HG03108 (cell line): Measurements from ENCODE around the gene BCAS3.

ENCODE experiments used
- ATAC-seq: cut with Tn5 transposase; IDR thresholded peaks from one replicate; pipeline ENCODE4 v1.9.1; 2021; ENCODE audit warnings: moderate library complexity; ENCODE audit not compliant: unreplicated experiment

The BCAS3 gene

DNA sequence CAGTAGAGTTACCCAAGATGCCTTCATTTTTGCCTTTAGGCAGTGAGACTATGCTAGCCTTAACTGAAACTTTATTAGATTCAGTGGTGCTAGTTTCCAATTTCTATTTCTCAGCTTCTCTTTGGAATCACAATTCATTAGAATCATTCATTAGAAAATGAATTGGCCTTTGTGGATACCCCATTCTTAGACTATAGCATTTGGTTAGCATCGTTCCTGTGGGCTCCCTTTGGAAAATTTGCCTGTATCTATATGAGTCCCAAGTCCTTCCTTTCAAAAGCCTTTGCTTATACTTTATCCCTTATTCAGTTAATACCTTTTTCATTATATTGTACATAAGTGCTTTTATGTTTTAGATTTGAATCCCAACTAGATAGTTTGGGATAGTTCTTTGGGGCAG lies 535.0 kb downstream of the BCAS3 start:
- ATAC-seq: no peak

DNA sequence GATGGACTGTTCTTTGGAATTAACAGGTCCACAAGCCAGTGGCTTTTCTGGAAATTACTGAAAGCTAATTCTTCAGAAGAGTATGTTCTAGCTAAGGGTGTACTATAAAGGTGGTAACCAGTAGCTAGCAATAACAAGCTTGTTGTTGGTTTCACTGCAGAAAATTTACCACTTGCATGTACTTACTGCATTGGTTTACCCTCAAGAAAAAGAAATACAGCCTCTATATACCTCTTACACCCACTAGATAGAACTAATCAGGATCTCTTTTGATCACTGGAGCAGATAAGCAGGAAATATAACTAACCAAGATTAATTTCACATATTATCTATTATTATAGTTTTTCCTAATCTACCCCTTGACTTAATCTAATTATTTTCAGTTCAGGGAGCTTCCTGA lies 537.1 kb downstream of the BCAS3 start:
- no peak for ATAC-seq

DNA sequence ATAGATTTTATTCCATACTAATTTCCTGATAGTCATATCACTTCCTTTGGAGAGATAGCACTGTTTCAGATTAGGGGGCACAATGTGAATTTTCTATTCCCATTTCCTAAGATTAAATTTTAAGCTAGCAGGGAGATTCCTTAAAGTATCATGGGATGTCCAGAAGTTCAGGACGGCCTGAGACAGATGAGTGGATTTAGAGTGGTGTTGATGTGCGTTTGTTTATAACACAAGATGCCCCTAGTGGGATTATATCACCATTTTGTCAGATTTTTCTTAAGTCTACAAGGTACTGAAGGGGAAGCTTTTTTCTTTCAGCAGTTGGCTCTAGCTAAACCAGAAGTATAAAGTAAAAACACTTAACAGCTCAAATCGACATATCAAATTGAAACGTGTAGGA lies 538.4 kb downstream of the BCAS3 start:
- ATAC-seq: no peak

DNA sequence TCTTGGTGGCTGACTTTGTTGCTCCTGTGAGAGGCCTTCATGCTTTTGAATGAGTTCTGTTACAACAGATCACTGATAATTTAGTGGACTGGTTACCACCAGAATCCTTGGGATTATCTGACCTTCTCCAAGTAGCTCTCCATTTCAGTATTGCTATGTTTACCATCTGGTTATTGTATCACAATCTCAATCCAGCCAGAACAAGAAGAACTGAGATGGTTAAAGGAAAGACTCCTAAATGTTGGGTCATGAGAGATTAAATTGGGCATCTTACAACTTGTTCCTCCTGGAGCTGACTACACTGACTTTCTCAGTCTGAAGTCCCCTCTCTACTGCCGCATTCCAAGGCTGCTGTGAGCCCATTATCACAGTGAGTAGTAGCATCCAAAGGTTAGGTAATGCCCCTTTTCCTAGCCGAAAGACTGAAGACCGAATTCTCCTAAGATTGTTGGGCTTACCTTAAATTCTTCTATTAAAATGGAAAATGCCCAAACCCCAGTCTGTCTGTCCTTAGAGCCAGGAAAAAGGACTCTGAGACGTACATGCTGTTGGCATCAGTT lies 540.3 kb downstream of the BCAS3 start:
- no peak for ATAC-seq

DNA sequence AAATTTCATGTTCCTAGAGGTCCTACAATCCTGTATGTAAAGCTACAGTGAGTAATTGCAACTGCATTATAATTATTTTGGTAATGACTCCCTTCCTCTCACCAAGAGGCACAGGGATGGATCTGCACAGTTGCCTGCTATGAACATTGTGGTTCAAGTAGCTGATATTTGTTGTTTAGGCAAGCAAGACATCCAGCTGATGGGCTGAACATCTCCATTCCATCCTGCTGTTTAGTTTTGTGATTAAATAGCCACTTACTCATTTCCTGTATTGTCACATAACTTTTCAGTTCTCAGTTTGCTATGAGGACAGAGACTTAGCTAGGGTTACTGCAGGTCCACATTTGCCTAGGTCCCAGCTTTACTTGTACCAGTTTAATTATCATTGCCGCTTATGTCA lies 540.8 kb downstream of the BCAS3 start:
- ATAC-seq: no peak

DNA sequence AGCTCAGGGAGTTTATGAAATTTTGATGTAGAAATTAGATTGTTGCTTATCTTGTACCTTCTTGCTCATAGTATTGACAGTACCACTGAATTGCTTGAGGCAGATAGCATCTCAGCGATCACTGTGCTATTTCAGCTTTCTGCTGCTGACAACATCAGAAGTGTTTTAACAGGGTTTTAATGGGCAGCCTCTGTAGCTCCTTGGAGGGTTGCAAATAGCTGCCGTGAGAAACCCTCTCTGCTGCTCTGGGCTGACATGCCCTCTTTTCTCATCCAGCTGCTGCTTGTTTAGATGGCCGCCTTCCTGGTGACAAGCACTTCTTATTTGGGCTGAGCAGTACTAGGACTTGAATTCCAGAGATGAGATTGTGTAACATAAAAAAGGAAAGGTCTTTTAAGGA lies 541.8 kb downstream of the BCAS3 start:
- ATAC-seq: no peak

DNA sequence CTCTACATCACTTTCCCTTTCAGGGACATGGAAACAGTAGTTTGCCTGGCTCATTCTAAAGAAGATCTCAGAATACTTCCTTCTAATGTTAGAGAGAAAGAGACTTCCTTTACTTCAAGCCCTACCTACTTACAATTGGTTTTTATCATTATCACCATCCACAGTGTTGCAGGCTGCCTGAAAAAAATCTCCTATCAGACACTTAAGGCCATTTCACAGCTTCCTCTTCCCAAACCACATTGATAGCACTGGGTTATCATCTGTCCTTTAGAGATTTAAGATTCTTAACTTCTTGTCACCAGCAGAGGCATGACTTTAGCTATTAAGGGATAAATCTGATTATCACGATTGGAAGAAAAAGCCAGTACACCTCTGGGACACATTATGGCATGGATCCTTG lies 543.5 kb downstream of the BCAS3 start:
- ATAC-seq: no peak

DNA sequence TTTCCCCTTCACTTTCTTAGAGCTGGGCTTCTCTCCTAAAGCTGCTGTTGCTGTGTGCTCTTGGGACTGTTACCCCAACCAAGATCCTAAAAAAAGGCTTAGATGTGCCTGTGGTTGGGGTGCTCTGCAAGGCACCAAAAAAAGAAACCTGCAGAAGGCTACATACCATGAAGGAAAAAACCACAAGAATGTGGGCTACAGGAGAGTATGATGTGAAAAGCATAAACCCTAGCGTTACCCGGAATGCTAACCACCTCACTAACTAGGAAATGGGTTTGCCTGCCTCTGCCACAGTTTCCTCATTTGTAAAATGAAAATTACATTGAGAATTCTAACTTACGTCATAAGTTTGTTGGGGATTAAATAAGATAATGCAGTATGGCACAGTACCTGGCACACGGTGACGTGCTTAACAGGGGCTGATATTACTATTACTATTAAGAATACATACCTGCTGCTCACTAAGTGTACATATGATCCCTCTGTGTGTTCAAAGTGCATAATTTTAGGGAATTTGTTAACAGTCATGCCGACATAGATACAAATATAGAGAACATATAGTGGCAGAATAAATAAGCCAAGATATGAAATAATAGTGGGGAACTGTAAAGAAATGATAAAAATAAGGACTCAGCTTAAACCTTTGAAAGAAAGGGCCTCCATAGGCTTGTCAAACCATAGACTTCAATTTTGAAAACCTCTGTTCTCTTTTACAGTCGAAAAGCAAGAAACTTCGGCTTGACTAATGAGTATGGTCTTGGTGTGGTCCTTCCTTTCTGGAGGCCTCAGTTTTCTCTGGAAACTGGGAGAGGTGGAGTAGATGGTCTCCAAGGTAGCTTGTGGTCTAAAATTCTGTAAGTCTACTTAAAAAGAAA lies 544.2 kb downstream of the BCAS3 start:
- no peak for ATAC-seq

DNA sequence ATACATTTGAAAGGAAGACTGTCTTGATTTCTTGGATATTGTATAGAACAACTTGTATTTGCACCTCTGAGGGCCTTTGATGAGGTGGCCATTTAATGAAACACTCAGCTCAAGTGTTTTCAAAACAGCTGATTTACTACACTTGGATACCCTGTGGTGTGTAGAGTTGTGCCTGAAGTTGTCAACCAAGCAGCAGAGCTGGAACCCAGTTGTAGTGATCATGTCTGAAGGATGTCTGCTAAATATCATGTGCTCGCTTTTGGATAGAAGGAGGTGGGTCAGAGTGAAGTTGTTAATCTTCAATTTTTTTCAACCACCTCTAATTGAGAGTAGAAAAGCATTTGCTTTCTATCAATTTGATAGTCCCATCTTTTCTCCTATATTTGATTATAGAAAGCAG lies 546.1 kb downstream of the BCAS3 start:
- ATAC-seq: no peak

DNA sequence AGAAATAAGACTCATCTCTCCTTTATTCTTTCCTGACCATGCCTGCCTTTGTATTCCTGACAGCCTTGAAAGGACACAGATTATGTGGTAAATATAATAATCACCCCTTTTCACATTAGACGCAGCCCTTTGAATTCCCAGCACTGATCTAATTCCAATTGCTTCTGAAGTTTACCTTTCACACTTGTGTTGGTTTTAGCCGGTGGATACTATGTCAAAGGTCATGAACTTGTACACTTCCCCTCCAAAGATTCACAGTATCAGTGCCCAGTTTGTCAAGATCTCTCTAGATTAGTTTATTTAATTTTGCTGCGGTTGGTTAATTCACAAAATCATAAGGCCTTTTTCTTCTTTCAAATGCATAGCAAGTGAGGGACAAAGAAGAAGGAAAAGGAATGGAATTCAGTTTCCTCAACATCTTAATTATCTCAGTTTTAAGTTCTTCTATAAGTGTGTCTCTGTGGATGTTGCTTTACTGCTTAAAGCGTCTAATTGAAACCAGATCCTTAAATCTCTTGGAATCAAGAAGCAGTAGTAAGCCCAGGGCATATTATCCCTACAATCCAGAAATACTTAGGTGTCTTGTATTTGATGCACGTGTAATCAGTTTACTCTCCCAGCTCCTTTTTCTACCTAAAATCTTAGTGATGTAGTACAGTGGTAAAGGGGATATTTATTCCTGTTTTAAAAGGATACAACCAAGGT lies 547.7 kb downstream of the BCAS3 start:
- ATAC-seq: no peak

DNA sequence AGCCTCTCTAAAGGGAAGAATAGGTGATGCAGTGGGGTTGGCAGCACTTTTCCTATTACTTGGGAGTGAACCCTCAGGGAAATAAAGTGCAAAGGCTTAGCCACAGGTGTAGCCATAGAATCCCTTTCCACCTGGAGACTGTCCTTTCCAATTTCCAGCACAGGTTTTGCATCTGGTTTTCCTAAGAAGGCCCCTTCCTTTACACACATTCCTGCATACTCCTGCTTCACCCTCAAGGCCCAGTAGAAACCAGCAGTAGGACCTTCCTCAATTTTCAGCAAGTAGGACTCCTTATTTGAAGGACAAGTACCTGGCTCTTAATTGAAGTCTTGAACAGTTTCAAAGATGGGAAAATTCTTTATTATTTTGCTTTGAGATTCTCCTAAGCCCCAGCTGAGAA lies 550.2 kb downstream of the BCAS3 start:
- no peak for ATAC-seq

DNA sequence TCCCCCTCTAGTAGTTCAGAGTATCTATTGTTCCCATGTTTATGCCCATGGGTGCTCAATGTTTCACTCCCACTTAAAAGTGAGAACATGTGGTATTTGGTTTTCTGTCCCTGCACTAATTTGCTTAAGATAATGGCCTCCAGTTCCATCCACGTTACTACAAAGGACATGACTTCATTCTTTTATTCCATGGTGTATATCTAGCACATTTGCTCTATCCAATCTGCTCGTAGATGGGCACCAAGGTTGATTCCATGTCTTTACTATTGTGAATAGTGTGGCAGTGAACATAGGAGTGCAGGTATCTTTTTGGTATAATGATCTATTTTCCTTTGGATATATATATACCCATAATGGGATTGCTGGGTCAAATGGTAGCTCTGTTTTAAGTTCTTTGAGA lies 552.8 kb downstream of the BCAS3 start:
- ATAC-seq: no peak

DNA sequence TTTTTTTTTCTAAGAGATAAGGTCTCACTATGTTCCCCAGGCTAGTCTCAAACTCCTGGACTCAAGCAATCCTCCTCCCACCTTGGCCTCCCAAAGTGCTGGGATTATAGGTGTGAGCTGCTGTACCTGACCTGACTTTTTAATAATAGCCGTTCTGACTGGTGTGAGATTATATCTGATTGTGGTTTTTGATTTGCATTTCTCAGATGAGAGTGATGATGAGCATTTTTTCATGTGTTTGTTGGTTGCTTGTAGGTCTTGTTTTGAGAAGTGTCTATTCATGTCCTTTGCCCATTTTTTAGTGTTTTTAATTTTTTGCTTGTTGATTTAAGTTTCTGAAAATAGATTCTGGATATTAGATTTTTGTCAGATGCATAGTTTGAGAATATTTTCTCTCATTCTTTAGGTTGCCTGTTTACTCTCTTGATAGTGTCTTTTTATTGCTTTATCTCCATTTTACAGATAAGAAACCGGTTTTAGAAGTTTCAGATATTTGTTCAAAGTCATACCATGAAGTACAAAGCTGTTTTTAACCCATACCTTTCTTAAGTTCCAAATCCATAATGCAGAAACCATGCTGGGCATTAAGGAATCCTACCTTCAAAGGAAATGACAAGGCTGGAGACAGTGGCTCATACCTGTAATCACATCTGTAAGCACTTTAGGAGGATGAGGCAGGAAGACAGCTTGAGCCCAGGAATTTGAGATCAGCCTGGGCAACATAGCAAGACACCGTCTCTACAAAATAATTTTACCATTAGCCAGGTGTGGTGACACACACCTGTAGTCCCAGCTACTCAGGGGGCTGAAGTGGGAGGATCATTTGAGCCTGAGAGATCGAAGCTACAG lies 553.5 kb downstream of the BCAS3 start:
- ATAC-seq: no peak

DNA sequence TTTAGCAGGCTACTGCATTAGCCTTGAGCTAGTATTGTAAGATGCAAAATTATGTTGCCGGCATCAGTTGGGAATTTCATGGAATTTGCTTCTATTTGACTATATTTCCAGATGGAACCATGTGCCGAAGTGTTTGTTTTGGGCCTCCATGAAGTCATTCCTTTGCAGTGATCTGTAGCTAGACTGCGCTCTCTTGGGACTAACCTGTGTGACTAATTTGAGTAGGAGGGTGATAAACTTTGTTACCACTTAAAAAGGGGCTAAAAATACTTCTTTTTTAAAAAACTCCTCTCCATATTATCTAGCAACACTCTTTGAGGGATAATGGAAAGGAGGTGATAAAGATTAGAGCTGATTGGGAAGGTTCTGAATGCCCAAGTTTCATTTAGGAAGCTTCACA lies 555.2 kb downstream of the BCAS3 start:
- ATAC-seq: no peak

DNA sequence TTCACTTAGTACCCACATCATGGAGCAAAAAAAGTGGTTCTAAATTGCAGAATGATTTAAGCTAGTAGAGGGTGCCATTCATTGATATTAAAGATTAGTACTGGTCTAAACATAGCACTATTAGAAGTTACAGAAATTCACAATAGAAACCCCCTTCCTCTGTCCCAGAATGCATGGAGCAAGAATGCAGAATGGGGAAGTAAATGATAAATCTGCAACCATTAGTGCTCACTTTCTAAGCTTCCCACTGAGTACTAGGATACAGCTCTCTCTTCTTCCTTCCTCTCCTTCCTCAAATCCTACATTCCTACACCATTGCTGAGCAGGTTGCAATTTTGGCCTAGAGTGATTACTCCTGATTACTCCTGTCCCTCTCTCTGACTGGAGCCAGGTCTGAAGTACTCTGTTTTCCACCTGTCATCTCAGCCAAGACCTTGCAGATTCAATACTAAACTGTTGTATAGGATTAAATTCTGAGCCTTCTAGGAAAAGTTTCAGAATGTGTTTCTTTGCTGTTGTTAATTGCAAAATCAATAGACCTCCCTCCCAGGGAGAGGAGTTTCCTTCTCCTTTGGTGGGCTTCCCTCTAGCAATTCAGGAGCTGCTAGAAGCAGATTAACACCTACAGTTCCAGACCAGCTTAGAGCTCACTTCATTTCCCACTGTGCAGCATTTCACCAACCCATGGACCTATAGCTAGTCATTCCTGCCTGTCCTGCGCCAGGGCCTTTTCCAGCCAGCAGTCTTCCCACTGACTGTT lies 556.5 kb downstream of the BCAS3 start:
- no peak for ATAC-seq

DNA sequence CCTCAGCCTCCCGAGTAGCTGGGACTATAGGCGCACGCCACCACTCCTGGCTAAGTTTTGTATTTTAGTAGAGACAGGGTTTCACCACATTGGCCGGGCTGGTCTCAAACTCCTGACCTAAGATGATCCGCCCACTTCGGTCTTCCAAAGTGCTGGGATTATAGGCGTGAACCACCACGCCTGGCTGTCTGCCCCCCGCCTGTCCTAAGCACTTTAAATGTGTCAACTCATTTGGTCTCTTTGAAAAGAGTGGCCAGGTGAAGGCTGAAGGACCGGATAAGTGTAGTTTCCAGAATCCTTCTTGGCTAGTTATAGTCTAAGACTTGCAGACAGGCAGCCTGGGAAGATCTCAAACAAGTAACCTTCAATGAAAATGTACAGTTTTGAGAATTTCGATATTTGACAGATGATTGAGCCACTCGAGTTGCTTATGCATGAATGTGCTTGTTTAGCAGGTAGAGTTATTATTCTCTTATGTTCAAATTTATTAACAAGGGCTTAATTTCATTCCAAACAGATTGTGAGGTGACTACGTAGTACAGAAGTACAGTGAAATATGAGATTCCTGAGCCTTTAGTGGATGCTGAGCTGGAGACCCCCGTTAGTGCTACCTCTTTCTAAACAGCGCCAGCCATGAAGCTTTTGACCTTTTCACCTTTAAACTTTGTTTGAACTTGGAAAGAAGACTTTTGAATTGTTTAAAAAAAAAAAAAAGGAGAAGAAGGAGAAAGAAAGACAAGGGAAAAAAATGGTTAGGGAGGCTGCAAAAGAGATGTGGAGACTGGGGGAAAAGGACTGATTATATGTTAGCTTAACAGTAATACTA lies 557.6 kb downstream of the BCAS3 start:
- no peak for ATAC-seq

DNA sequence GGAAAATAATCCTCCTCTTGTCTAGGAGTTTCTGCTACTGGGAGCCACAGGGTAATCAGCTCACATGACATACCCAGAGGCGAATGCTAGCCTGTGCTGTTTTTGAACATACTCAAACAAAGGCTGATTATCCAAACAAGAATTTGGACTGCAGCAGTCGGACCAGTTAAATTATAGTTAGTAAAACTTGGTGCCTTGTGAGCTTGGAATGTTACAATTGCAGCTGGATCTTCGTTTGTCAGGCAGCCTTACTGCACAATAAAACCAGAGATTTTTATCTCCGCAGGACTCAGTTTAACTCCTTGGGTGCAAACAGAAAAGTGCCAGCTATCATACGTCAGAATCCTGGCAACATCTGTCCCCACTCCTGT lies 558.2 kb downstream of the BCAS3 start:
- no peak for ATAC-seq

DNA sequence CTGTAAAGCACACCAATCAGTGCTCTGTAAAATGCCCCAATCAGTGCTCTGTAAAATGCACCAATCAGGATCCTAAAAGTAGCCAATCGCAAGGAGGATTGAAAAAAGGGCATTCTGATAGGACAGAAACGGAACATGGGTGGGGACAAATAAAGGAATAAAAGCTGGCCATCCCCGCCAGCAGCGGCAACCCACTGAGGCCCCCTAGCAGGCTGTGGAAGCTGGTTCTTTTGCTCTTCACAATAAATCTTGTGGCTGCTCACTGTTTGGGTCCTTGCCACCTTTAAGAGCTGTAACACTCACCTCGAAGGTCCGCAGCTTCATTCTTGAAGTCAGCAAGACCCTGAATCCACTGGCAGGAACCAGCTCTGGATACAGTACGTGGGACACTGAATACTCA lies 559.6 kb downstream of the BCAS3 start:
- ATAC-seq: no peak

DNA sequence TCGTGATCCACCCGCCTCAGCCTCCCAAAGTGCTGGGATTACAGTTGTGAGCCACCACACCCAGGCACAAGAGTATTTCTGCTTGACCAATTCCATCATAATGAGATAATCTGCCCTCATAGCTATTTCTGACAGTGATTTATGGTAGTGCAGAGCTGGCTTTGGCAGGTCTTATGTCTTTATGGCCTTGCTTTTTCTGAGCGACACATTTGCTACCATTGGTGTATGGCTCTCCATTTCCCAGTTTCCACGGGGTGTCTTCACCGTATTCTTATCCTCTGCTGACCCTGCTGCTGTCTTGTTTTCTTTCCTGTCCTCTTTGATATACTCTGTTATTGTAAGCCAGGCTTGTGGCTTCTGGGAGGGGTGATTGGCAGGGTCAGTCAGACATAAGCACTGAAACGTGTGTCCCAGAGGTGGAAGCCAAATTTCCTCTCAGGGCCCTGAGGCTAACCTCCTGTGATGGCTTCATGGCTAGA lies 560.8 kb downstream of the BCAS3 start:
- no peak for ATAC-seq

DNA sequence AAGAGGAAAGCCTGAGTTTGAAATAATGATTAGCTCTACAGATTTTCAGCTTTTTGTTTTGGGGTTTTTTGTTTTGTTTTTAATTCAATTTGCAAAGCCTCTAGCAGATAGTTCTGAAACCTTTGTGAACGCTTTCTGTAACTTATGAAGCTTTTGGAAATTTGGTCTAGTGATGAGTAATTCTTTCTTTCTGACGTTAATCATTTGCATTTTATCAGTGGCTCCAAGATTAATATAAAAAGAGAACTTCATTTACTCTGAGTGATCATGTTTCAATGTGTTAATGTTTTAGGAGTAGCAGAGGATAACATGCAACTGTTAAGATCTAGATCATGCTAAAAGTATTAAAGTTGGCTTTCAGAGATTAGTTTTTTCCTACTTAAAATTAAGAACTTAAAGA lies 561.7 kb downstream of the BCAS3 start:
- no peak for ATAC-seq
